HG02973 (cell line): ENCODE measurements around the gene ATP5F1D.

ENCODE experiments used
- ATAC-seq: cut with Tn5 transposase; IDR thresholded peaks from one replicate; pipeline ENCODE4 v1.9.1; 2021; ENCODE audit warnings: moderate library complexity; ENCODE audit not compliant: unreplicated experiment

The ATP5F1D gene

DNA sequence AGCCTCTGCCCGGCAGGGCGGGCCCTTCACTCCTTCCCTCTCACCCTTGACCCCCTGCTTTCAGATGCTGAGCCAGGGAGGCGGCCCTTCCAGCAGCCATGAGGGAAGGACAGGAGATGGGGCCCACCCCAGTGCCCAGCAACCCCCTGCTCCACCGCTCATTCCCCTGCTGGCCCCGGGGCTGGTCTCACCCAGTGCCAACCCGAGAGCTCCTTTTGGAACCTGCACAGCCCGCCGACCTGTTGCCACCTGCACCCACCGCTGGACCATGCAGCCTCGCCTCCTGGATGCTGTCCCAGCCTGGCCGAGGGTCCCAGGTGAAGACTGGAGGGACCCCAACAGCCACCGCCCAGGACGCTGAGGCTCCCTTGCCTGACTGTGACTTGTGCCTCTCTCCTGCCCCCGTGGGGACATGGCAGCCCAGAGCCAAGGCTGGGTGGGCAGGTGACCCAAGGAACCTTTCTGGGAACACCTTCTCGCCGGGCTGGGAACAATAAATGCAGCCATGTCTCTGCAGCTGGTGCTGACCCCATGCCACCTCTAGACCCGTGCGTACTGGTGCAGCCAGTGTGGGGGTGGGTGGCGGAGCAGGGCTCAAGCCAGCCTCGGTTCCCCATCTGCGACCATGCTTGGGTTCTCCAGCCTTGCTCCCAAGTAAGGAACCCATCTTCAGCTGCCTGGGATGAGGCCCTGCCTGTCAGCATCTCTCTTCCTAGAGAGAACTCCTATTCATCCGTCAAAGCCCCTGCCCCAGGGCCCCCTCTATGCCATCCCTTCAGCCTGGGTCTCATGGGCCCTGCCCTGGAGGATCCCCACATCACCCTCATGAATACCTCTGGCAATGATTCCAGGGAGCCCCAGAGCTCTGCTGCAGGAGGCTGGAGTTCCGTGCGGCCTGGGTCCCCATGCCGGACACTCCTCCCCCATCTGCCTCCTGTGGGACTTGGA, 37.4 kb downstream of the ATP5F1D start:
- no peak for ATAC-seq

DNA sequence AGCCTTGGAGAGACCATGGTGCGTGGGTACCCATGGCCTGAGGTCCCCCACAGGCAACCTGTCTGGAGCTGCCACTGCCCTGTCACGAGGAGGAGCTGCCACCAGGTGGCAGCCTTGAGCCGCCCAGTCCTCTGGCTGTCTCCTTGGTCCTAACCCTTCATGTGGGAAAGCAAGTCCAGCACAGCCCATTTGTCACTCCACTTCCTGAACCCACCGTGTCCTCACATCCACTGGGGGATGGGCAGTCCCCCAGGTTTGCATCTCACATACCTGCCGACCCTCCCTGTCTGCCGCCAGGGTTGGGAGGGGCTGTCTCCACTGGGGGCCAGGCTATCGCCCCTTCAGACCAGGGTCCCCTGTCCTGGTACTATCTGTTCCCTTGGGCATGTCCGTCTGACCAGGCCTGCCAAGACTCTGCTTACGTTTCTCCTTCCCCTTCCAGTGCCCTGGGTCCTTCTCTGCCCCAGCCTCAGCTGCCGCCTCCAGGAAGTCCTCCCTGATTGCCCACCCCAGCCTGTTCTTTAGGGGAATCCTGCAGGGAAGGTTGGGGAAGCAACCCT, 38.3 kb downstream of the ATP5F1D start:
- no peak for ATAC-seq

DNA sequence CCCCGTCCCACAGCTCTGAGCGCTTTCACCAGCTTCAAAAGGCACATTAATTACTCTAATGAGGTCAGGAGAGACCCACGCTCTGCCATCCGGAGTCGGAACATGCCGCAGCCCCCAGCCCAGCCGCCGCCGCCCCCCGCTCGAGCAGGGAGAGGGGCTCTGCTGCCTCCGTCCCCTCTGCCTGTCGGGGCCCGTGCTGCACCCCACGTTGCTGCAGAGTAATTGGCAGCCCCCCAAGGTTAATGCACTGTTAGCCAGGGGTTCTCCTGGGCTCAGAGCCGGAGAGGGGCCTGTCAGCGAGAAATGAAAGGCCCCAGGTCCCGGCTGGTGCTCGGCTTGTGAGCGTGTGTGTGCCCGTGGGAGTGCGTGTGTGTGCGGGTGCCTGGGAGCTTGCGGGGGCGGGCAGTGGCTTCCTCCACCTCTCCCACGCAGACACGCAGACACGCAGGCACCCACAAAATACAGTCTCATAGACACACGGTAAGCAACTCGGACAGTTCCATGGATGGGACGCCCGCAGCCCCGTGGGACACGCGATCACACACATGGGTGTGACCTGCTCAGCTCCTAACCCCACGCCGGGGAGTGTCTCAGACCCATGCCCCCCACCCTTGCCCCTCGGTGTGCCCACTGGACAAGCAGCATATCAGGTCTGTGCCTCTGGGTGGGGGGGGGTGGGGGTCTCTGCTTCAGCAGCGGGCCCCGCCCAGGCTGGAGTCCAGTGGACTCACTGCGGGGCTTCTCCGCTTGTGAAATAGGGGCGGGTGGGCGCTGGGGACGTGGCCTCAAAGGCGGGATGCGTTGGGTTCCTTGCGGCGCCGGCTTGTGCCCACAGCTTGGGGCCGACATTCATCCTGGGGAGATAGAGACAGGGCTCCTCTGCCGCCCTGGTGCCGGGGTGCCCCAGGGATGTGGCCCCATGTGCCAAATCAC, 39.4 kb downstream of the ATP5F1D start:
- ATAC-seq, result no peak

DNA sequence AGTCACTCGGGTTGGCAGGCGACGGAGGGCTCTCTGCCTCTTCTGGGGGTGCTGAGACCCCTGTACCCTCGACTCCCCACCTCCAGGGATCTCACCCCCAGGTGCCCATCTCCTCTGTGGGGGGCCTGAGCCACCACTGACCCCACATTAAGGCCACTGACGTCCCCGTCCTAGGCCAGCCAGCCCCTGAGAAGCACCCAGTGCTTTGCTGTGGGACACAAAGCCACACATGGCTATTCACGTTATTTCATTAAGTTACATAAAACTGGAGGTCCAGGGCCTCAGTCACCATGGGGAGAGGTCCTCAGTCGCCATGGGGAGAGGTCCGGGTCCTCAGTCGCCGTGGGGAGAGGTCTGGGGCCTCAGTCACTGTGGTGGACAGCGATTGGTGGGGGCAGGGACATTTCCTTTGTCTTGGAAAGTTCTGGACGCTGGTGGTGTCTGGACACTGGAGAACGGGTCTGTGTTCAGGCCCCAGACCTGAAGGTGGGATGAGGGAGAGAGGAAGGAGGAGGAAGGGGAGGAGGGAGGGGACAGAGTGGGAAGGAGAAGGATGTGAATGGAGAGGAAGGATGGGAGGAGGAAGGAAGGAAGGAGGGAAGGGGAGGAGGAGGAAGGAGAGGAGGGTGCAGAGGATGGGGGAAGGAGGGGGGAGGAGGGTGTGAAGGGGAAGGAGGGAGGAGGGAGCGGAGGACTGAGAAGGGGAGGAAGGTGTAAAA, 40.2 kb downstream of the ATP5F1D start:
- no peak for ATAC-seq

DNA sequence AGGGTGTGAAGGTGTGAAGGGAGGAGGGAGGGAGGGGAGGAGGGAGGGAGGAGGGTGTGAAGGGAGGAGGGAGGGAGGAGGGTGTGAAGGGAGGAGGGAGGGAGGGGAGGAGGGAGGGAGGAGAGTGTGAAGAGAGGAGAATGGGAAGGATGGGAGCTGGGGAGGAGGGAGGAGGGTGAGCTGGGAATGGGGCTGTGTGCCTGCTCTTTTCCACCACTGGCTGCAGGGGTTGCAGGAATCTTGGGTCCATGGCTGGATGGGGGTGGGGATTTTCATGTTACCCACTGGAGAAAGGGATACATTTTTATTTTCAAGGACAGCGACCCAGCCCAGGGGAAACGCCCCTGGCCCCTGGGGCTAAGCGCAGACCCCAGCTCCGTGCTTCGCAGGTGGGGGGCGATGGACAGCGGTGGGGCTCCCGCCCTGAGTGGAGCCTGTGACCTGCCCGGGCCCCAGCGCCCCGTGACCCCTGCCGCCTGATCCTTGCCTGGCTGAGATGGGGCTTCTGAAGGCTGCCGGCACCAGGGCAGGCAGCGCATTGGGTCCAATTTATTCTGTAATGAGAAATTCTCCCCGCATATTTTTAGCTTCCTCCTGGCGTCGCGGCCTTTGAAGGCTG, 41.1 kb downstream of the ATP5F1D start:
- no peak for ATAC-seq

DNA sequence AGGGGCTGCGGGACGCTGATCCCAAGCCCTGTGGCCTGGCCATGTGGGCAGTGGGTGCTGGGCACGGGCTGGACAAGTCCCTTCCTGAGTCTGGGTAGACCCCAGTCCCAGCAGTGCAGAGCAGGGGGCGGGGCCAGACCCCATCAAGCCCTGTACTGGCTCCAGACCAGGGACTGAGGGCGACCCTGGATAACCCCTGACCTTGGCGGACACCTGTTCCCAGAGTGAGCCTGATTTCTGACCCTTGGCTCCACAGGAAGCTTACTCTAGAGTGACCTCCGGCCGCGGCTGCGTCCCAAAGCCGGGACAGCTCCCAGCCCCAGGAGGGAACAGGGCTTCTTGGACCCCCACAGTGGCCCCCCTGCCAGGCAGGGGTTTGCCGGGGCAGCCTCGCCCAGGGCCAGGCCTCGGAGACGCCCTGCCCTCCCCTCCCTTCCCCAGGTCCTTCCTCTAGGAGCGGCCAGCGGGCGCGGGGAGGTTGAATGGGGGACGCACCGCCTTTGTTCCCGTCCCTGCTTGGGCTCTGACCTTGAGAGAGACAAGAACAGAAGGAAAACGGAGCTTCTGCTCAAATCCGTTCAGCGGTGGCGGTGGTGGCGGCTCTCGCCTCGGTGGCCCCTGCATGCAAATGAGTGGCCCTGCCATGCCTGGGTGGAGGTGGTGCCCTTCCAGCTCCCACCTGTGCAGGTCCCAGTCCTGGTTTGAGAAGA, 41.8 kb downstream of the ATP5F1D start:
- no peak for ATAC-seq

DNA sequence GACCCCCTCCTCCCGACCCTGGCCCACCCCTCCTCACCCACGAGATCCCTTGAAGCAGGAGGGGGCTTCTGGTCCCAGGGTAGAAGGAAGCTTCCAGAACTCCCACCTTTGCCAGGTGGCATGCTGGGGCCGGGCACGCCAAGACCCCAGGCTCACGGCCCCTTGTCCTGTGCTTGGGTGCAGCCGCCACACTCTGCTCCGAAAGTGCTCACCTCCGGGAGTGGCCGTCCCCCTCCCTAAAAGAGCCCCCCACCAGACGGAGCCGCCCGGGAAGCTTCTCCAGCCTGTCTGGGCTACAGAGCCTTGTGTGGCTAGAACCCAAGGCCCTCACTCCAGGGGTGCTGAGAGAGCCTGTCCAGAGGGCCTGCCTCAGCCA, 42.4 kb downstream of the ATP5F1D start:
- ATAC-seq, result no peak

DNA sequence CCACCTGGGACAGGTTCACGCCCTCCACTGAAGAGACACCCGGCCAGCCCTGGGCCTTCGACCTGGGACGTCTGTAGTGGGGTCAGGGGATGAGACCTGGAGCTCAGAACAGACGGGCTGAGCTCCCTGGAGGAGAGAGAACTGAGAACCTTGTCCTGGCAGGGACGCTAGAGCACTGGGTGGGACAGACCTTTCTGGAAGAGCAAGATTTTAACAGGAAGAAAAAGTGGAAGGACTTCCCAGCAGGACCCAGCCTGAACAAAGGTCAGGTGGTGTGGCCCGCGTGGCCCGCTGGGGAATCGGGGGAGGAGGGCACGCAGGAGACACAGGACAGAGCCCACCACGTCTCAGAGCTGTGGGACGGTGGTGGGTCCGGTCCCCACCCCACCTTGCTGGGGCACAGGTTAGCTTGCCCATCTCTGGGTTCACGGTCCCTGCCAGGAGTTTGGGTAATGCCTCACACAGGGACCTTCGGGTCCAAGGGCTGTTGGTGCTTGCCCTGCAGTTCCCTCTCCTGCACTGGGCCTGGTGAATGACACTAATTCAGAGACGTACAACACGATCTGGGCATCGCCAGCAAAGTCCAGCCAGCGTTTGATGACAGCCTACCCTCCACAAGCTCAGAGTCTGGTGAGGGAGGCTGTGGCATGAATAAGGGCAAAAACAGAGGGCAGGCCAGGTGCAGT, 42.9 kb downstream of the ATP5F1D start:
- no peak for ATAC-seq

DNA sequence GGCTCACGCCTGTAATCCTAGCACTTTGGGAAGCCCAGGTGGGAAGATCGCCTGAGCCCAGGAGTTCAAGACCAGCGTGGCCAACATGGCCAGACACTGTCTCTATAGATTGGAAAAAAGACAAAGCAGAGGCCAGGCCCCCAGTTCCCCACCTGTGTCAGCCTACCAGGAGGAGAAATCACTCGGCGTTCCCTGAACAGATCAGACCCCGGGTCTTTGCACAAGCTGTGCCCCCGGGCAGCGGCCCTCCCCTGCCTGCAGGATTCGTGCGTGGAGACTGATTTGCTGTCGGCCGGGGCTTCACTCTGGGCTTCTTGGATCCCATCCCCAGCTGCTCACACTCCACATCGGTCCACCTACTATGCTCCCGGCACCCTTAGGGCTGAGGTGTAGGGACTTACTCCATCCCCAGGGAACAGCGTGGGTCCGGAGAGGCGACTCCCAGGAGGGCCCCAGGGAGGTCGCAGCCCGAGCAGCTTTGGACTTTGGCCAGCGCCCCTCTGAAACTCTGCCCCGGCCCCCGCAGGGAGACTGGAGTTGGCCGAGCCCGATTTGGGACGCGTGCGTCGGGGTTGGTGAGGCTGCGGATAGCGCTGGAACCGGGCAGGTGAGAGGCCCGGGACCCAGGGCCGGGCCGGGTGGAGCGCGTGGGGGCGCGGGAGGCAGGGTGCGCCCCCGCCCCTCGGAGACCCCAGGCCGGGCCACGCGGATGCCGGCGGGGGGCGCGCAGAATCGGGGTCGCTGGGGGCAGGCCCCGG, 43.6 kb downstream of the ATP5F1D start:
- ATAC-seq, result no peak

DNA sequence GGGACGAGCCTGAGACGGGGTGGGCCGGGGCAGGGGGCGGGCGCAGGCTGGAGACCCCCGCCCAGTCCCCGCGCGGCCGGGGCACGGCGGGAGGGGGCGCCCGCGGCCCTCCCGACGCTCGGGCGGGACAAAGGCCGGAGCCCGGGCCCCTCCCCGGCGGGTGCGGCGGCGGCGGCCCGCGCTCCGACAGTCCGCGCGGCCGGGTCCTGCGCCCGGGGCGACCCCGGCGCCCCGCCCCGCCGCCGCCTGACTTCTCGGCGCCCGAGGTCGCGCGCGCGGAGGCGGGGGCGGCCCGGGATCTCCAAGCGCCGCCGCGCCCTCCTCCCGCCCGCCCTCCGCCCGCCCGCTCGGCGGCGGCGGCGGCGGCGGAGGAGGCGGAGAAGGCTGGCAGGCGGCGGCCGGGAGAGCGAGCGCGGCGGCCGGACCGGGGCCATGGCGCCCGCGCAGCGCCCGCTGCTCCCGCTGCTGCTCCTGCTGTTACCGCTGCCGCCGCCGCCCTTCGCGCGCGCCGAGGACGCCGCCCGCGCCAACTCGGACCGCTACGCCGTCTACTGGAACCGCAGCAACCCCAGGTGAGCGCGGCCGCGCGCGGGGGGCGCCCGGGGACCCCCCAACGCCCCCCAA, 44.3 kb downstream of the ATP5F1D start, which contains the start of gene EFNA2:
EFNA2 (plus strand) TSS at position 137 of the 624 bp plus-strand sequence; CDS start at position 433, 296 bp downstream.
- no peak for ATAC-seq

DNA sequence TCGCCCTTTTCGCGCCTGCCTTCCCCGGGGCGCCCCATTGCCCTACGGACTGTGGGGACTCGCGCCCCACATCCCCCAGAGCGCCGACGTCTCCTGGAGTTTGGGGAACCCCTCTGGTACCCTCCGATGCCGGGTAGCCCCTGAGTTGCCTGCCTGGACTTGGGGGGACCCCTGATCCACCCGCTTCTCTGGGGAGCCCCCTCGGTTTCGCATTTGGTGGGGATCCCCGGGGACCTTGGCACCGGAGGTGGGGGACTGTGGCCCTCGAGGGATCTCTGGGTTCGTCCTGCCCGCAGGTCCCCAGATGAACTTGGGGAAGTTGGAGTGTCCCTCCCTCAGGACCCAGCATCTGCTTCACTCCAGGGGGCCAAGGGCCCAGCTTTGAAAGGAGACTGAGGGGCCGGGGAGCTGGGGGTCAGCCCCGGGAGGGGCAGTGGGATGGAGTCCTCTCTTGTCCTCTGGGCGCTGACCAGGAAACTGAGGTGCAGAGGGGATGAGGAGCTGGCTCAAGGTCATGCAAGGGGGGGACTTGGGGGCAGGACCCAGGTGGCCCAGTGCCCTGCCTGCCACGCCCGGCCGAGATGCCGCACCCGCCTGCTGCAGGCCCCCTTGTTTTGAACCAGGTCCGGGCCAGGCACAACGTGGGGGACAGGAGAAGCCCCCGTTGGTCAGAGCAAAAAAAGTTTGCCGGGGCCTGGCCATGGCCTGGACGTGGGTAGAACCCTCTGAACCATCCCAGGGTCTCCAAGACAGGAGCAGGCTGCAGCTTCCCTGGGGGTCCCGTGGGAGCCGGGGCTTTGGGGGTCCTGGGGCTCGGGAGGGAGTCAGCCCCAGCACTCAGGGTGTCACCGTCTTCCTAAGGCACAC, 45.2 kb downstream of the ATP5F1D start:
- no peak for ATAC-seq

DNA sequence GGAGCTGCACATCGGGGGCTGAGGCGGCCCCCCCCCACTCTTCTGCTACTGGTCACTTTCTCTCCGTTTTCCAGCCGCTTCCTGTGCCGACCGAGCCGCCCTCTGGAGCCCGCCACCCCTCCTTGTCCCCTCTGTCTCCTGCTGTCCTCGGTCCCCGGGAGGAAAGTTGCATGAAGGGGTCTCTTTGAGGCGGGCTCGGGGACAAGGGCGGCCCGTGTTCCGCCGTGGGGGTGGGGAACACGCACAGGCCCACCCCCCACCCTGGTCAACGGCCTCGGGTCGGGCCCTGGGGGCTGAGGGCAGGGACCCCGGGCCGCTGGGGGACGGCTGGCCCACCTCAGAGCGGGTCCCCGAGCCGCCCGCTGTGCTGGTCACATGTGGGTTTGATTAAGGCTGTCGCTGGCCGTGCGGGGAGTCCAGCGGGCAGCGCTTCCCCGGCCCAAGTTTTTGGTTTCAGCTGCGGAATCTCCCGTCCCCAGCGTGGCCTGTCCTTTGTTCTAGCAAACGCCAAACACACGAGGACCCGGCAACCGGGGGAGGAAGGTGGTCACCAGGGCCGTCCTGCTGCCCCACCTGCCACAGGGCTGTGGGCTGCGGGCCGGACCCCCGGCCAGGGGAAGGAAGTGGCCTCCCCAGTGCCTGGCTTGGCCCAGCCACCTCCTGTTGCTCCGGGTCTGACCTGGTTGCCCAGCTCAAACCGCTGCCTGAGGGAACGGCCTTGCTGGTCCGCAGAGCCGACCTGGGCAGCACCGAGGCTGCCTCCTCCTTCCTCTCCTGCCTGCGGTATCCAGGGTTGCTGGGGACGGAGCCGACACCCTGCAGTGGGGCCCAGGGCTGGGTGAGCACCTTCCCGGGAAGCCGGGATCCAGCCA, 46.0 kb downstream of the ATP5F1D start:
- ATAC-seq, result no peak

DNA sequence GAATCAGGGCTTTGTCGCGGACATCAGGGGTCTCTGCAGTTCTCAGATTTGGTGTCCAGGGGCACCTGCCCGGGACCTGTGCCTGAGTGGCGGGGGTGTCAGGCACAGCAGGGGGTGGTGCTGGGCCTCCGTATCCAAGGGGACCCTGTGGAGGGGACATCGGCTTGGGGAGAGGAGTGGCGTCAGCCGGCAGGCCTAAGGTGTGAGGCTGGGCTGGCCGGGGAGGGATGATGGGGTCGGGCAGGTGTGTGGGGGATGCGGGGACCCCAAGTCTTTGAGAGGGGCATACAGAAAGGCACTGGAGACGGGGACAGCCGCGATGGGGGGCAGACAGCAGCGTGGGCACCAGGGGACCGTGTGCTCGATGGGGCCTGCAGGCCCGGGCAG, 46.7 kb downstream of the ATP5F1D start:
- ATAC-seq, result no peak

DNA sequence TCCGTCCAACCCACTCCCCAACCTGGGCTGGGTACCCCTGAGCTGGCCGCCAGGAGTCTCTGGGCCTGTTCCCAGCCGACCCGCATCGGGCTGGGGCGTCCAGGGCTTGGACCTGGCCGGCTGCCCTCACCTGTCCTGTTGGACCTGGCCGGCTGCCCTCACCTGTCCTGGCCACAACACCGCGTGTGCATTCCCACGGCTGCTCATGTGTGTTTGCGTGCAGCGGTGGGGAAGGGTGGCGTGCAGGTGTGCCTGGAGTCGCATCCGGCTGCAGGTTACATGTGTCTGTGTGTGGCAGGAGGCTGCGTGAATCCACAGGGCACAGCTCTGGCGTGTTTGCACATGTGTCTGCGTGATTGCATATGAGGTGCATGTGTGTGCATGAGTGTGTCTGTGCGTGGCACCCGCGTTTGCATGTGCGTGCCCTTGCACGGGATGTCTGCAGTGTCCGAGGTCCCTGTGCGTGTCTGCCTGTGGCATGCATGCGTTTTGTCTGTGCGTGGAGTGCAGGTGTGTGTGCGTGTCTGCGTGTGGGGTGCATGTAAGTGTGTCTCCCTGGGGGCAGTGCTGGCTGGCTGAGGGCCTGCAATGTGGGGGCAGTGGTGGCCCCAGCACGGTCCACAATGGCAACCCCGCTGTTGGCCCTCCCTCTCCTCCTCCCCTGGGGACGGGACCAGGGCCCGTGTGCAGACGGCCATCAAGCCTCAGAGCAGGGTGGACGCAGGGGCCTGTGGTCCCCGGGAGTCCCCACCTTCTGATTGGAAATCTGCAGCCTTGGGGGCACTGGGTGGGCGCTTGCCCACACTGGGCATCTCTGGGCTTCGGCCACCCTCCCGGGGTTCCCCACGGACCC, 47.5 kb downstream of the ATP5F1D start:
- no peak for ATAC-seq

DNA sequence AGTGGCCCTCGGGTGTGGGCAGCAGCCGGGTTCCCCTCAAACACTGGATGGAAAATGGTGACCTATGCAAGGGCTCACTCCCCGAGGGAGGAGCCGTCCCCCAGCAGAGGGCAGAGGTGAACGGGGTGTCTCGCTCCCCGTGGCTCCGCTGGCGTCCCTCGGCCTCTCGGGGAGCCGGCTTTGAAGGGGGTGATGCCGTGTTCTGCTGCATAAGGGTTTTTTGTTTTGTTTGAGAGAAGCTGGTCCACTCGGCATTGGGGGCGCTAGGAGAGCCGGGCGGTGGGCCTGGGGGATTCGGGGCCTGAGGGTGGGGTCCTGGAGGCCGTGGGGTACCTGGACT, 48.1 kb downstream of the ATP5F1D start:
- ATAC-seq, result no peak
